ACC112 (cell line): ENCODE data around the gene TAF3.
"Not testable (repeated sequence)": the region's sequence is repeated elsewhere in the genome, so short reads cannot be mapped to it uniquely, and the experiment has no call there.

Experiments used
- H2AFZ ChIP-seq: fragments of 200-600 bp; sonication (generic); one replicate; pipeline ENCODE4 v1.6.0; 2017; ENCODE audit warnings: antibody characterized with exemption, low read length; ENCODE audit not compliant: unreplicated experiment
- H3K27ac ChIP-seq: fragments of 200-600 bp; sonication (generic); 2 replicates; pipeline ENCODE4 v1.5.1; 2014; ENCODE audit warnings: low read depth, mild to moderate bottlenecking, antibody characterized with exemption, low read length, moderate library complexity
- H3K27me3 ChIP-seq: fragments of 200-600 bp; sonication (generic); 2 replicates; pipeline ENCODE4 v1.6.1; 2014; ENCODE audit warnings: mild to moderate bottlenecking, antibody characterized with exemption, low read length, moderate library complexity, mixed read lengths; ENCODE audit not compliant: insufficient read depth
- H3K36me3 ChIP-seq: fragments of 200-600 bp; sonication (generic); 2 replicates; pipeline ENCODE4 v1.6.1; 2016; ENCODE audit warnings: mild to moderate bottlenecking, antibody characterized with exemption, low read length, moderate library complexity, mixed read lengths; ENCODE audit not compliant: insufficient read depth
- H3K4me1 ChIP-seq: fragments of 200-600 bp; sonication (generic); one replicate; pipeline ENCODE4 v1.6.1; 2016; ENCODE audit warnings: low read length, mixed read lengths; ENCODE audit not compliant: insufficient read depth, unreplicated experiment, control insufficient read depth
- H3K4me3 ChIP-seq: fragments of 200-600 bp; sonication (generic); 2 replicates; pipeline ENCODE4 v1.5.1; 2014; ENCODE audit warnings: mild to moderate bottlenecking, low read depth, low read length
- H3K79me2 ChIP-seq: fragments of 200-600 bp; sonication (generic); one replicate; pipeline ENCODE4 v1.6.0; 2016; ENCODE audit warnings: low read length; ENCODE audit not compliant: control insufficient read depth, unreplicated experiment, insufficient read depth

Gene TAF3

GRCh38 chr10:8031211-8031610 is 212.9 kb downstream of the TAF3 start:
- not testable (repeated sequence) for H3K36me3 ChIP-seq, H3K27ac ChIP-seq, H2AFZ ChIP-seq, H3K4me1 ChIP-seq, H3K4me3 ChIP-seq, H3K79me2 ChIP-seq
- H3K27me3 ChIP-seq, result peaks cover 61% of the 10 kb centered on the region

GRCh38 chr10:8032558-8032957 is 214.3 kb downstream of the TAF3 start:
- no peak overlapping the region for H3K4me3 ChIP-seq
- H2AFZ ChIP-seq, result no peak overlapping the region
- peaks cover 67% of the 10 kb centered on the region for H3K27me3 ChIP-seq
- peaks cover 5% of the 10 kb centered on the region for H3K4me1 ChIP-seq
- H3K27ac ChIP-seq, result no peak overlapping the region
- no peaks in the 10 kb centered on the region for H3K79me2 ChIP-seq
- no peaks in the 10 kb centered on the region for H3K36me3 ChIP-seq

GRCh38 chr10:8033812-8034465 is 215.6 kb downstream of the TAF3 start:
- Histone ChIP-seq H3K4me1 (peaks cover 5% of the 10 kb centered on the region), H3K4me3 (no peak overlapping the region), H3K27me3 (peaks cover 80% of the 10 kb centered on the region), H3K79me2 (no peaks in the 10 kb centered on the region), H3K27ac (no peak overlapping the region), H3K36me3 (no peaks in the 10 kb centered on the region), H2AFZ (no peak overlapping the region)

- Histone ChIP-seq H3K27ac (no peak overlapping the region), H3K4me3 (no peak overlapping the region), H2AFZ (no peak overlapping the region), H3K36me3 (no peaks in the 10 kb centered on the region), H3K27me3 (peaks cover 86% of the 10 kb centered on the region), H3K79me2 (no peaks in the 10 kb centered on the region), H3K4me1 (peaks cover 5% of the 10 kb centered on the region)
Measured at GRCh38 chr10:8034466-8035005, 216.2 kb downstream of the TAF3 start.

- no peak overlapping the region for H2AFZ ChIP-seq
- no peaks in the 10 kb centered on the region for H3K36me3 ChIP-seq
- peaks cover 5% of the 10 kb centered on the region for H3K4me1 ChIP-seq
- H3K79me2 ChIP-seq, result no peaks in the 10 kb centered on the region
- peaks cover 92% of the 10 kb centered on the region for H3K27me3 ChIP-seq
- no peak overlapping the region for H3K4me3 ChIP-seq
- H3K27ac ChIP-seq, result no peak overlapping the region
Measured at GRCh38 chr10:8035006-8035640, 216.8 kb downstream of the TAF3 start.

- no peaks in the 10 kb centered on the region for H3K79me2 ChIP-seq
- H3K4me3 ChIP-seq, result no peak overlapping the region
- H3K36me3 ChIP-seq, result no peaks in the 10 kb centered on the region
- H3K27ac ChIP-seq, result no peak overlapping the region
- peaks cover 5% of the 10 kb centered on the region for H3K4me1 ChIP-seq
- no peak overlapping the region for H2AFZ ChIP-seq
- peaks cover 94% of the 10 kb centered on the region for H3K27me3 ChIP-seq
Measured at GRCh38 chr10:8035641-8036470, 217.6 kb downstream of the TAF3 start.

GRCh38 chr10:8036506-8037198 is 218.3 kb downstream of the TAF3 start:
- Histone ChIP-seq H3K27ac (no peak overlapping the region), H2AFZ (no peak overlapping the region), H3K36me3 (no peaks in the 10 kb centered on the region), H3K79me2 (no peaks in the 10 kb centered on the region), H3K4me1 (peaks cover 5% of the 10 kb centered on the region), H3K4me3 (no peak overlapping the region), H3K27me3 (peaks cover 97% of the 10 kb centered on the region)

- Histone ChIP-seq H3K4me1 (peaks cover 5% of the 10 kb centered on the region), H3K79me2 (no peaks in the 10 kb centered on the region), H3K27ac (no peak overlapping the region), H3K36me3 (no peaks in the 10 kb centered on the region), H3K4me3 (no peak overlapping the region), H3K27me3 (peaks cover 97% of the 10 kb centered on the region), H2AFZ (no peak overlapping the region)
Measured at GRCh38 chr10:8037199-8037801, 219.0 kb downstream of the TAF3 start.

GRCh38 chr10:8037941-8038894 is 219.9 kb downstream of the TAF3 start:
- no peaks in the 10 kb centered on the region for H3K36me3 ChIP-seq
- peaks cover 98% of the 10 kb centered on the region for H3K27me3 ChIP-seq
- H3K4me1 ChIP-seq, result peaks cover 5% of the 10 kb centered on the region
- H3K4me3 ChIP-seq, result no peak overlapping the region
- H3K79me2 ChIP-seq, result no peaks in the 10 kb centered on the region
- no peak overlapping the region for H3K27ac ChIP-seq
- H2AFZ ChIP-seq, result no peak overlapping the region
